LoVo (cell line): ENCODE results near the gene ADAM19.

Experiments used
- DNase-seq: peaks from one replicate; pipeline ENCODE4 v3.0.0-alpha.2; 2016; ENCODE audit warnings: low spot score

Gene ADAM19

GRCh38 chr5:157516006-157516405, 59.6 kb downstream of the ADAM19 start:
- DNase-seq: no peak

DNA sequence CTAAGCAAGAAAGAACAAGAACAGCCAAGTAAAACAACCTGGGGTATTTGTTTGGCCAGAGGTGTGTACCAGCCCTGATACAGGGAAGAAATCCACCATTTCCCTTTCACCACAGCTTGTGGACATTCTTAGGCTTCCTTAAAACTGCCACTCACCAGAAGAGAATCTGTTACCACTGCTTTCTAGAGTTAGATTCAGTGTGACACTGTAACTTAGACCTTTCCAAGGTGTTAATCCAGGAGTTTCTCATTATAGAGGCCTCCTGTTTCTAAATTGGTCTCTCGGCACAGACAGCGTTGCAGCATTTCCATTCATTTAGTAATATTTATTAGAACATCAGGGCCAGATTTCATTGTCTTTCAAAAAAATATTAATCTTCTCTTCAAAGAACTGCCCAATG, 60.6 kb downstream of the ADAM19 start:
- DNase-seq: no peak

GRCh38 chr5:157513182-157513581, 62.4 kb downstream of the ADAM19 start:
- no peak for DNase-seq

DNA sequence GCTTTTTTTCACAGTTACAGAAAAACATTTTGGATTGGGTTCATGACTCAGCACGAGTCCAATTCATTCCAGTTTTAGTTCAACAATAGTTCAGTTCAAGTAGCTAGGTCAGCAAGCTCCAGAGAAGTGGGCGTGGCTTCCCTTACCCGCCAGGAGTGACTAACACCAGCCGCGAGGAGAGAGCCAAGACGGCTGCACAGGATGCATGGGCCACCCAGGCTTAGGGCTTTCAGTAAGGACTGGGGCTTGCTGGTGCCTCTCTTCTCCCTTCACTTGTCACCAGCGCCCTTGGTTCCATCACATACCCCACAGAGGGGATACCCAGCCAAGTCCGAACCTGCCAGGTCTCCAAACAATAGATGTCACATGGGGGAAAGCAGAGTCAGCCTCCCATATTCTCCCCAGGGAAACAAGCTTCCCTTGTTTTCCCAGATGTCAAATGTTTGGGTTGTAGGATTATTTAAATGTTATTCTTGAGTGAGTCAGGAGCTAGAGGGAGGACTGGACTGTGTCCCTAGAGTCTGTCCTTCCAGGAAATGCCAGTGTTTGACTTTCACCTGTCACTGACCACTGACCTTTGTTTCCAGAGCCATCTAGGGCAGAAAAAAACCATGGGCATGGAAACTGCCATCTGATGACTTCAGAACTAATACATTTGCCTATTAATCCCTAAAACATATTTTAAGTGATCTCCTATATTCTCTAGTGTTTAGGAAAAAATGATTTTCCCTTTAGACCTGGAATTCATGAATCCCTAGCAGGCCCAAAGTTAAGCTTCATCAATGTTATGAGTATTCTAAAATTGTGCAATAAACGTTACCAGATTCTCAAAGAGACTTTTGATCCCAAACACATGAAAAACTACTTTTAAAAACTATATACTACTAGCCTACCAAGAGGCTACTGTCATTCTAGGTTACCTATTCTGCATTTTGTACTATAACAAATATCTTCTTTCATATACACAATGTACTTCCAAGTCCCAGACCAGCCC, 63.6 kb downstream of the ADAM19 start:
- peak; percentile 25 for DNase-seq

GRCh38 chr5:157510682-157511081, 64.9 kb downstream of the ADAM19 start:
- DNase-seq: no peak

DNA sequence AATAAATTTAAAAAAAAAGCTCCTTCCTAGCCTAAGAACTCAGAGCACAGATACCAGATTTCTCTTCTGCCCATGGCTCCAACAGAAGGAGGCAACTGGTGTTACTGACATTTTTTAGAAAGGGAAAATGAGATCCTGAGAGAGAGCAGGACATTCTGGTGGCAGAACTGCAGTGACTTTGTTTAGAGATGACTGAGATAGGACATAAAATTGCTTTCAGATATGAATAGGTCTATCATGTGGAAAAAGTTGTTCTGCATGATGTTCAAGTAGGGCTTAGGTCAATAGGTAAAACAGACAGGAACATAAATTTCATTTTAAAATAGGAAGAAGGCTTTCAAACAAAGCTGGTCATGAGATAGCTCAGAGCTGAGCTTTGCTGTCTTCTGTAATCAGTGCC, 66.0 kb downstream of the ADAM19 start:
- DNase-seq: no peak

DNA sequence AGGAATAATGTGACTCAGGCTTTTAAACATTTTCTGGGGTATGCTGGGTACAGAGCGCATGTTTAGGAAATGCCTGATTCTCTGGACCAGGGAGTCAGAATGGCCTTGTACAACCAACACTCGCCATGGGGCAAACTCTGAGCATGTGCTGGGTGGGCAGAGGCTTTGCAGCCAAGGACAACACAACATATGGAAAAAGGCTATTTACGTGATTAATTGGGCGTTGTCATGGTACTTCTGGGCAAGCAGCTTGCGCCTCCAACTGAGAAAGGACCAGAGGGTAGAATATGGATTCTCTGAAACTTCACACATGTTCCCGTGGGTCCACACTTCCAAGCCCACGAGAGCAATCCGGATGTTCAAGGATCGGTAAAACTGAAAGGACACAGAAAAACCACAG, 66.5 kb downstream of the ADAM19 start:
- no peak for DNase-seq

GRCh38 chr5:157506981-157507780, 68.4 kb downstream of the ADAM19 start:
- peak; percentile 31 for DNase-seq

DNA sequence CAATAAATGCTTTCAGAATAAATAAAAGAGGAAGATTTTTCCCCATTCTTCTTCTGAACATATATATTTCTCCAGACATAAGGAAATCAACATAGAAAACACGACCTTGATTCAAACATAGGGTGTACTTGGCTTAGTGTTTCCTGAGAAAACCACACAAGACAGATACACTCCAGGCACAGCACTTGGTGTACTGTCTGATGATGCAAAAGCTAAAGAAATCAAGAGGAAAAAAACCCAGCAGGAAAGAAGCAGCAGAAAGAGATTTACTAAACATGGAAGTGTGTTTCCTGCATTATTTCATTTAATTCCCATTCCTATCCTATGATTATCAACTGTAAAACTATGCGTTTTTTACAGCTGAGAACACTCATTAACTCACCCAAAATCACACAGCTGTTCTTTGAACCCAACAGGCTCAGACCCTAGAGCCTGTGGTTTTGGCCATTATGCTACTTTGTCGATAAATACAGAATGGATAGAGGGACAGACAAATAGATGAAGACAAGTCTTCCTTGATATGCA, 69.4 kb downstream of the ADAM19 start:
- no peak for DNase-seq

DNA sequence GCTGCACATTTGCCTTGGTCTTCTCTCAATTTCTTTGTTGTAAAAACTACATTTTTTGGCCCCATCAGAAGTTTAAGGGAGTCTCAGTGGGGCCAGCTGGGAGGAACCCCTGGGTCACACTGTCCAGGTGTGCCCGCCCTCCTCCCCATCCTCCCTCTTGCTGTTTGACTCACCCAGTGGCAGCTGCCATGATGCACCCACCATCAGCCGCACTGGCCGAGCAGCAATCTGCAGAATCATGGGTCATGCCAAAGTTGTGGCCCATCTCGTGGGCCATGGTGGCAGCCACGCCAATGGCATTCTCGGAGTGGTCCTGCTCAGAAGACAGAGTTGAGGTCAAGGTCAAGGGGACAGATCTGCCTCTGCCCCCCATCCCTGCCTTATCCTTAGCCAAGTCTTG, 70.1 kb downstream of the ADAM19 start:
- DNase-seq: no peak

- DNase-seq: no peak
Observed at GRCh38 chr5:157504053-157504452, 71.5 kb downstream of the ADAM19 start.

DNA sequence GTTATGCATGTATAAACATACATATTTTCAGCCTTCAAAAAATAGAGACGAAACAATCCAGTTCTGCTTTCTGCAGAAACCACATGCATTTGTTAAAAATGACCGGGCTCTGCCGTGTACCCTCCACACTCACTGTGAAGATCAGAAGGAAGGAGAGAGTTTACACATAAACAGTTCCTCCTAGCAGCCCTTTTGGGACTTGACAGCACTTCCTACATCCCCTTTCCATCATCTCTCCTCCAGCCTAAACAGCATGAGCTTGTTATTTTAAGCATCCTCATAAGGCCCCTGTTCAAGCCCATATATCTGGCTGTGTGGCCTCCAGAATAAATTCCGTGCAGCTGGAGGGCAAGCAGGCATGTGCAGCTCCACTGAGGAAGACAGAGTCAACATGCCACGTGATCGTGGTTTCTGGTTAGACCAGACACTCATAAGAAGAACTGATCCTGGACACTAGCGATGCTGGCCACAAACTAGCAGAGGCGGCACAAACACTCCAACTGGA, 73.4 kb downstream of the ADAM19 start:
- DNase-seq: no peak

GRCh38 chr5:157497875-157498611, 77.5 kb downstream of the ADAM19 start:
- DNase-seq: no peak

DNA sequence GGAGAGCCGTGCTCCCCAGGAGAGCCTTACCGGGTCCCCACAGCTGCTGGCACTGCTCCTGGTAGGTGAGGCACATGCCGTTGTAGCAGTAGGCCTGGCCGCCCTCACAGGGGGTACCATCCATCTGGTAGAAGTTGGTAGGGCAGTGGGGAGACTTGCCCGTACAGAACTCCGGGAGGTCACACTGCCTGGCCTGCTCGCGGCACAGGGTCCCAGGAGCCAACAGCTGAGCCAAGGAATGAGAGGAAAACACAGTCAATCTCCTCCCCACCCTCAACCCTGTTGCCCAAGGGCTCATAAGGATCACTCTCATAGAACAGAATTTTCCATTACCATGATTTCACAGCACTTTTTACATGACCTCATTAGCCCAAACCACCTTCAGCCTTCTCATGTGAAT, 78.7 kb downstream of the ADAM19 start:
- no peak for DNase-seq

DNA sequence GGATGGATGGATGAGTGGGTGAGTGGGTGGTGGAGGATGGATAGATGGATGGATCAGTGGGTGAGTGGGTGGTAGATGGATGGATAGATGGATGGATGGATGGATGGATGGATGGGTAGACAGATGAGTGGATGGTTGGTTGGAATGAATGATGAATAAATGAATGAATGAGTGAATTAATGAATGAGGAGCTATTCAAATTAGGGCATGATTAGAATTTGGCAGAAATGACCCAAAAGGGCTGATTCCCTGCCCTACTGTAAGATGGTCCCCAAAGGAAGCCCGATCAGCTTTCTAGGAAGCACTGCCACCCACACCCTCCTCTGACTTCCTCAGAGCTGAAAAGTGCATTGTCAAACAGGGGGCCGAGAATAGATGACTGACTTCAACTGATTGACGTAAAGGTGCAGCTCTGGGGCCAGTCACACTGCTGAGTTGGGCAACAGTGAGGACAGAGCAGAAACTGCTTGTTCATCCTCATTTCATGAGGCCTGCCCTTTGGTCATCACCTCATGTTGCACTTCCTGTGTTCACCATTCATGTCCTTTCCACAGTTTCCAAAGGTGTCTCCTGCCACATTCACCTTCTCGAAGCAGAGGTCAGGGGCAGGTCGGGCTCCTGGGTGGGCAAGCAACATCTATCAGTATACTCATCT, 81.3 kb downstream of the ADAM19 start:
- no peak for DNase-seq

DNA sequence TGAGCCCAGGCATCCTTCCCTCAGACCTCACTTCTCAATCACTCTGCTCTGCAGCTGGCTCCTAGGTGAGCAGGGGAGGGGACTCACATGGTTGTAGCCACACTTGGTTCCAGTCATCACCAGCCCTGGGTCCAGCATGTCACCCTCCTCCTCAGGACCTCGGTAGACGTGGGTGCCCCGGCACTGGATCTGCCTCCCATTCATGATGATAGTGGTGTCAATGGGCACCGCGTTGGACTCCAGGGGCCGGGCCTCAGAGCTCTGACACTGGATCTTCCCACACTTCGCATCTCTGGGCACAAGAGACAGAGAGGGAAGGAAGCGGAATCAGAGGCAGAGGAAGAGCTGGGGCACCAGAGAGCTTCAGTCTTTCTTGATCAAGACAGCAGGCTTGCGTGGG, 82.7 kb downstream of the ADAM19 start:
- no peak for DNase-seq

GRCh38 chr5:157491471-157491995, 84.0 kb downstream of the ADAM19 start:
- DNase-seq: no peak

DNA sequence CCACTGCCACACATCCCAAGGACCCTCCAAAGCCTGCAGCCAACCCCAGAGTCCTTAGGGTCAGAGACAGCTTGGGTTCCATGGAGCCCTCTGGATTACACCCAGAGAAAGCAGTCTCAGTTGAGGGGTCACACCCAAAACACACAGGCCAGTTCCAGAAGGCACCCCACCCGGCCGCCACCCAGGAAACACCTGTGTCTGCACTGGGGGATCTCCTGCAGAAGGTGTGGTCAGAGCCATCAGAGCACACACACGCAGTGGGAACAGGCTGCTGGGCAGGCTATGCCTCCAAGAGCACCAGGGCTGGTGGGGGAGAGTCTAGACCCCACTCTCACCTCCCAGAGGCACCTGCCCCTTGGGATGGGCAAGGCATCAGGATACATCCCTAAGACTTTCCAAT, 88.2 kb downstream of the ADAM19 start:
- no peak for DNase-seq

- no peak for DNase-seq
Observed at GRCh38 chr5:157486861-157487260, 88.7 kb downstream of the ADAM19 start.

DNA sequence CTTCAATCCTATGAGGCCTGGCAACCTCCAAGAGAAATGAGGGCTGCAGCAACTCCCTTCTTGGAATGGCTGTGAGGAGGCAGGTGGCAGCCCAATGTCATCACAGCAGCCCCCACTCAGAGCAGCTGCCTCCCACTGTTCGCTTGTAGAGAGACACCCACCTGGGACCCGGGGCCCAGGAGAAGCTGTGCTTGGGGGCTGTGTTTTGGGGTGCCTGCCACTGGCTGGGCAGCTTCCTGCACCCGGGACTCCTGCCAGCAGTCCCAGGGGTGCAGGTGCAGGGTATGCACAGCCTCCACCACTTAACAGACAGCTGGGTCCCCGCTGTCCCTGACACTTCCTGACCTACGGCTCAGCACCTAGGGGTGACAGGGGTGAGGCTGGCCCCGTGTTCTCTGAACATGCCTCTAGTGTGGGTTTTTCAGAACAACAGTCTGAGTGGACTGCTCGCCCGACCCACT, 89.3 kb downstream of the ADAM19 start:
- no peak for DNase-seq

DNA sequence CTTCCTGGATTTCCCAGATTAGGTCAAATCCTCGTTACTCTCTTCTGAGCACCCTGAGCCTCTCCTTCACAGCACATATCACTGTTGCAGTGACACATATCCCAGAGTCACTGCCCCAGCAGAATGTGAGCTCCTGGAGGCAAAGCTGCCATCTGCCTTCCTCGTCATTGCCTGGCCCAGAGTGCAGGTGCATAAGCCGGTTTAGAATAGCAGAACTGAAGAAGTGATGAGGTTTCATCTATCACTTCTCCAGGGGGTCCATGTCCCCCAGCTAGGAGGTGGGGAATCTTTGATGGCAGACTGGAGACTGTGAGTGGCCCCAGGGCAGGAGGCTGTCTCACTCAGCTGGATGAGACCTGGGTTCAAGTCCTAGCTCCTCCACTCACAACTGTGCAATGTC, 89.8 kb downstream of the ADAM19 start:
- DNase-seq: no peak
